NCI-H1694 treated with DMSO at 0.1 percent for 48 hours (cell line): ENCODE data around the gene CDH23.
A peak's percentile ranks its signal among the peaks of the same experiment; 100 is the strongest.

ENCODE experiments used
- DNase-seq: peaks from one replicate; lab custom pipeline; 2025; lab: John Stamatoyannopoulos, UW

CDH23 gene

DNA sequence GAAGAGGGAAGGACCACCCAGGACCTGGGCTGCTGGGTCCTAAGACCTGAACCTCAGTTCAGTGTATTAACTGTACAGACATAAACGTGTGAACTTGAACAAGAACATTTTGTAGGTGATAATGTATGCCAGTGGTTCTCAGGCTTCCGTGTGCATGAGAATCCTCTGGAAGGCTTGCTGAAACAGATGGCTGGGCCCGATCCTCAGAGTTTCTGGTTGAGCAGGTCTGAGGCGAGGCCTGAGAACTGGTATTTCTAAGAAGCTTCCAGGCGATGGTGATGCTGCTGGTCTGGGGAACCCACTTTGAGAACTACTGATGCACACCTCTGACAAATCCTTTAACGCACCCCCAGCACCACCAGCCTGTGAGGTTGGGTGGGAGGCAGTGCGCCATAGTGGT, 70.4 kb downstream of the CDH23 start:
- DNase-seq: no peak

GRCh38 chr10:71467569-71468362, 71.0 kb downstream of the CDH23 start:
- no peak for DNase-seq

DNA sequence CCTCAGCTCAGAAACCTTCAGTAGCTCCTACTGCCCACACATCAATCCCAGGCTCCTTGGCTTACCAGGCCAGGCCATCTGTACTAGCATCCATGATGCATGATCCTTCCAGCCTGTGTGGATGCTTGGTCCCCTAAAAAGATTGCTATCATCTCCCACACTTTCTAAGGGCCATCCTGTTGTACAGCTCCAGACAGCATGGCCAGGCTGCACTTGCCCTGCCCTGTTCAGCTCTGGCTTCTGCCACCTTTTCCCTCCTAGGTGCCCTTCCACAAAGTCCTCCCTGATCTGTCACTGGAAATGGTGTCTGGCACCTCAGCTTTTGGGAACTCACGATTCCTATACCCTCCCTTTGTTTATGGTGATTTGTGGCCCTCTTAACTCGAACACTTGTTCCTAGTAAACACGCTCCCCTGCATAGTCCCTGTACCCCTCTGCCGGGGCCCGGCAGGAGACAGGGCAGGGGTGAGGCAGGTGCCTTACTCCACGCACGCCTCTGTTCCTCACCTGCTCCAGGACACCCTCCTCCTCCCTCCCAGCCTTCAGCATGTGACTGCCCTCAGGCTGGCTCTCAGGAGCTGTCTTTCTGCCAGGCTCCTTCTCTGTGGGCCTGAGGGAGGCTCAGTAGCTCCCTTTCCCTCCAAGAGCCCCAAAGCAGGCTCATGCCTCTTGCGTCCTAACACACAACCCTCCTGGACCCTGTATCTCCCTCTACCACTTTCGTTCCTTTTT, 71.8 kb downstream of the CDH23 start:
- DNase-seq: no peak

- DNase-seq: no peak
Observed at GRCh38 chr10:71471006-71471405, 74.3 kb downstream of the CDH23 start.

GRCh38 chr10:71471957-71472365, 75.2 kb downstream of the CDH23 start:
- no peak for DNase-seq

- DNase-seq: no peak
Observed at GRCh38 chr10:71472466-71472865, 75.7 kb downstream of the CDH23 start.

- DNase-seq: no peak
Observed at GRCh38 chr10:71472912-71473311, 76.2 kb downstream of the CDH23 start.

DNA sequence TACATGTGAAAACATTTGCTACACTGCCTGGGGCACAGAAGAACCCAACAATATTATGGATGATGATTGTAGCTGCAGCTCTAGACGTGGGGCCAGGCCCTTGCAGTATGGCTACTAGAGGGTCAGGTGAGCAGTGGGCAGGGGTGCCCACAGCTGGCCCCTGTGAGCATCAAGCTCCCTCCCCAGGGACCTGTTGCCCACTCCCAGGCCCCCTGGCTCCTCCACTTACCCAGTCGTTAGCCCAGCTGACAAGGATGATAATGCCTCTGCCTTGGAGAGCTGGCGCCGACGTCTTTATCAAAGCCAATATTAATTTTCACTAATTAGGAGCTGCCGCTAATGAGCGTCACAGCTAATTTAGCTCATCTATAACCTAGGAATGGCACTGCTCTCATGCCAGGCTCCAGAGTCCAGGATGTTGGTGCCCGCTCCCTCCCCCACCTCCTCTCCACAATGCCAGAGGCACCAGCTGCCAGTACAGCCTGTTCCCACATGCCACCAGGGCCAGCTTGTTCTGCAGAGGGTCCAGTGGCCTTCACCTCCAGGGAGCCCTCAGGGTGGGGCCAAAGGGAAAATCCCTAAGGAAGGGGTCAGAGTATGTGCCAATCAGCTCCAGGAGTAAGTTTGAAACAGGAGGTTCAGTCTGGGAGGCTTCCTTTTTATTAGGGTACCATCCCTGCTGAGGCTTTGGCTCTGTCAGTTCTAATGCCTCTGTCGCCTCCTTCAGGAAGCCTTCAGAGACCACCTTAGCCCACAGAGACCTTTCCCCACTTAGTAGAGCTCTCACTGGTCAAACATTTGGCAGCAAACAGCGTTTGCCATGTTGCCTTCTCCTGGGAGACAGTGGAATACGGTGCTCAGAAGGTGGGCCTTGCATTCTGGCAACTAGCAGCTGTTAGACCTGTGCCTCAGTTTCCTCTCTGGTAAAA, 77.2 kb downstream of the CDH23 start:
- DNase-seq: peak; percentile 29

- no peak for DNase-seq
Observed at GRCh38 chr10:71474702-71475242, 78.1 kb downstream of the CDH23 start.

DNA sequence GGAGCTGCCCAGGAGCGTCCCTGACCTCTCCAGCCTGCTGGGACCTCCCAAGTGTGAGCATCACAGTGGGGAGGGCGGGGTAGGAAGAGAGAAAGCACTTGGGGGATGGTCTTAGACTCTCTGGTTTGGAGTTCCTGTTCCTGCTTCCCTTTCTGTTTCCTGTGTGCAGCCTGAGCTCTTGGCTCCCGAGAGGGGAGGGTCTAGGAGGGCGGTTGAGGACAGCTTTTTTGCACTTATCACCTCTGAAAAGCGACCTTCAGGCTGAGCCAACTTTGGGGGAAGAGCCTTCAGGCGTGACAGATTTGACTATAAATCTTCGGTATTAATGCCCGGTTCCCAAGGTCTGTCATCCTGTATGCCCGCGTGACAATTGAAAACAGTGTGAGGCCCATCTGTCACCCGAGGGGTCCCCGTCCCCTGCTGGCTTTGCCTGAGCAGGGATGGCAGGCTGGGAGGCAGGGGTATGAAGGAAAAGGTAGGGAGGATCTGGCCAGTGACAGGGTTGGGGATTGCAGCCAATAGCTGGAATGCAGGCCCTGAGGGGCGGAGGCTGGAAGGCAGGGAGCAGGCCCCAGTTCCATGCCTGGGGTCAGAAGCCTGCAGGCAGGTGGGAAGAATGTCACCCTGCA, 78.6 kb downstream of the CDH23 start:
- peak; percentile 98 for DNase-seq

GRCh38 chr10:71476228-71477011, 79.7 kb downstream of the CDH23 start:
- DNase-seq: no peak

GRCh38 chr10:71478173-71478572, 81.5 kb downstream of the CDH23 start:
- DNase-seq: no peak

- no peak for DNase-seq
Observed at GRCh38 chr10:71478813-71479365, 82.2 kb downstream of the CDH23 start.

GRCh38 chr10:71479831-71480230, 83.1 kb downstream of the CDH23 start:
- DNase-seq: no peak

DNA sequence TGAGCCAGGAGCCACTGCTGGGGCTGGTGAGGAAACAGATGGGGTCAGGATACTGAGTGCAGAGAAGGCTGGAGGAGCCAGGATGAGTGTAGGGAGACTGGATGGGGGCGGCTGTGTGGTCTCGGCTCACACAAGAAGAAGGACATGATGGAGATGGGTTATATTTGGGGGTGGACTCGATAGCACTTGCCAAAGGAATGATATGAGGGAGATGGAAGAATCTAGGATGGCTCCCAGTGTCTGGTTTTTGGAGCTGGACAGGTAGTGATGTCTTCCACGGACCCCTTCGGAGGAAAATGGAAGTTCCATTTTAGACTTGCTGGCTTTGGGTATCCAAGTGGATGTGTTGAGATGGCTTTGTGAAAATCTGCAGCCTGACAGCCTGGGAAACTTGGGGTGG, 83.9 kb downstream of the CDH23 start:
- no peak for DNase-seq

DNA sequence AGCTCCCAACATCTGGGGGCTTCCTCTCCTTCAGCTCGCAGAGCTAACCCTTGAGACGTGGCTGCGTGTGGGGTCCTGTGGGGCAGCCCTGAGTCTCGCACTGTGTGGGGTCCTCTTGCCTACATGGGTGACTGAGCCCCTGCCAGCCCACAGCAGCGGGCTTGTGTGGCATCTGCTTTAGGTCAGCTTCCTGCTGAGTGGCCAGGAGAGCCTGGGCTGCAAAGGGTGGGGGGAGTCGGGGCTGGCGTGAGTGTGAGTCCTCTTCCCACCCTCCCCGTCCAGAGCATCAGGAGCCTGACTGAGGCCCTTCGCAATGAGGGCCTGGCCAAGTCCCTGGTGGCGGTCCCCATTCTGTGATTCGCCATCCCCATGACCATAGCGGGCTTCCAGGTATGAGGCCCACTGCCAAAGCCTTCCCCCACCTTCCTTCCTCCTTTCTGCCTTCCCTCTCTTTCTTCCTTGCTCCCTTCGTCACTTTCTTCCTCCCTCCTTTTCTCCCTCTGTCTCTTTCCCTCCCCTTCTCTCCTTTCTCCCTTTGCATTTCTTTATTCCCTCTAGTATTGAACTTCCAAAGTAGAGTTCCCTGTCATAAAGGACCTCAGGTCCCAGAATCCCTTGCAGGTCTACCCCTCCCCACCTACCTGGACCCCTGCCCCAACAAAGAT, 85.2 kb downstream of the CDH23 start:
- no peak for DNase-seq

- DNase-seq: no peak
Observed at GRCh38 chr10:71482620-71483019, 85.9 kb downstream of the CDH23 start.

DNA sequence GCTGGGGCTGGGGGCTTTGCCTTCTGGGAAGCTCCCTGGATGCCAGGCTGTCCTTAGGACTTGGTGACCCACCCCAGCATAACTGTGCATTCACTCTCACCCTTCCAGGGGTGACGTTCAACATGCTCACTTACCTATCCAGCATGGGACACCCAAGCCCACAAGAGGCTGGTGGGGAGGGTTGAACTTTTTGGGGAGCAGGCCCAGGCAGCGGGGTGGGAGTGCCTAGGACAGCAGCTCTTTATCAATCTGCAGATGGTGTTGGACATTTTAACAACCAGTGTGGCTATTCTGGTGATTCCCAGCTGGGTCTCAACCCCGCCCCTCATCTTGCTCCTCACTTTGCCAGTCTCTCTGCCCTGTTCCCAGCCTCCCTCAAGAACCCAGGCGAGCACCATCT, 86.4 kb downstream of the CDH23 start:
- DNase-seq: no peak

- no peak for DNase-seq
Observed at GRCh38 chr10:71483885-71484751, 87.4 kb downstream of the CDH23 start.
